Esophagus squamous epithelium (tissue), 5 donors: Measurements from ENCODE around the gene SREBF1. TPM values are rescaled to one million over a fixed set of nuclear protein-coding genes. Genes with fewer than 3 reads are reported as not detected.

Experiments
- DNase-seq: peaks from one replicate; lab custom pipeline; 2025; lab: John Stamatoyannopoulos, UW
- H3K27ac ChIP-seq, 4 donors: fragments of 200-600 bp; sonication (generic); one replicate each; pipeline ENCODE4 v1.5.1; 2016 to 2019; ENCODE audit warnings: mild to moderate bottlenecking in 1 of 4
- H3K27me3 ChIP-seq, 4 donors: fragments of 200-600 bp; sonication (generic); 1 replicate in 3 of 4; 2 replicates in 1 of 4; pipeline versions ENCODE4 v1.5.1 to v1.6.0; 2017 to 2021; ENCODE audit warnings: antibody characterized with exemption in 1 of 4
- H3K36me3 ChIP-seq, 3 donors: fragments of 200-600 bp; sonication (generic); one replicate each; pipeline ENCODE4 v1.5.1; 2016 to 2019
- H3K4me1 ChIP-seq, 3 donors: fragments of 200-600 bp; sonication (generic); one replicate each; pipeline ENCODE4 v1.5.1; 2017 to 2019
- H3K4me3 ChIP-seq, 4 donors: fragments of 200-600 bp; sonication (generic); 1 replicate in 3 of 4; 2 replicates in 1 of 4; pipeline ENCODE4 v1.5.1; 2016 to 2019; ENCODE audit warnings: mild to moderate bottlenecking in 2 of 4, moderate library complexity in 1 of 4
- H3K9me3 ChIP-seq, 3 donors: fragments of 200-600 bp; sonication (generic); one replicate each; pipeline ENCODE4 v1.5.1; 2016 to 2019
- CTCF ChIP-seq, 6 experiments: fragments of 450-650 bp in 4 of 6; fragments of 200-600 bp in 2 of 6; sonication (generic) in 2 of 6; IDR thresholded peaks; one replicate each; pipeline ENCODE4 v1.5.1; 2016 to 2019; ENCODE audit warnings: antibody characterized with exemption in 6 of 6, mild to moderate bottlenecking in 4 of 6, moderate library complexity in 4 of 6
- POLR2A ChIP-seq, 4 donors: fragments of 450-650 bp; IDR thresholded peaks; one replicate each; pipeline ENCODE4 v1.6.1; 2017; ENCODE audit warnings: antibody characterized with exemption in 4 of 4, mild to moderate bottlenecking in 4 of 4, moderate library complexity in 3 of 4
- WGBS, 2 donors: methylation state at CpG; one replicate each; pipeline ENCODE4 v1.1.5; 2018; 5-methylcytosine and 5-hydroxymethylcytosine counted together
- intact Hi-C: fragments of 100-400 bp; cut with DNase I; formaldehyde crosslinking; loops from one replicate; pipeline ENCODE4 v1.15.0; 2022
- total RNA-seq, 4 donors: library from RNA; depleted of rRNA; stranded (reverse); fragments of >200 nt; gene quantifications; one replicate each; pipeline ENCODE4 v1.1.0, GENCODE V29; 2016
- donor health status: DM: yes; HTN: yes; CAD: no.

SREBF1 gene
- total RNA-seq, 4 donors from 2014 or later, result 55.0 to 137 (median 108) TPM

- intact Hi-C loops, result no loop called here
- peaks cover 45 to 89% (median 57%) of the 10 kb centered on the region in 3 donors for H3K4me1 ChIP-seq
- WGBS, 2 donors, result 20 to 80% methylated on average over 1 of the region's 9 CpGs
Measured at GRCh38 chr17:17842111-17842876, 5.5 kb upstream of the SREBF1 start.

GRCh38 chr17:17841601-17842025 is 4.8 kb upstream of the SREBF1 start:
- Histone ChIP-seq H3K4me3 (no peak overlapping the region), H3K27me3 (no peaks in the 10 kb centered on the region), H3K27ac (peak overlapping the region; percentile 97 to 100 (median 98)), H3K36me3 (peaks cover 0 to 13% (median 0%) of the 10 kb centered on the region in 3 donors), H3K9me3 (no peaks in the 10 kb centered on the region), H3K4me1 (peaks cover 52 to 91% (median 62%) of the 10 kb centered on the region in 3 donors)
- no CpG with 5 or more reads among the region's 1 CpG for WGBS, 2 donors
- intact Hi-C loops, result no loop called here
- TF ChIP-seq POLR2A (IDR thresholded peaks at IDR 0.05), result no peak
- no peak for TF ChIP-seq CTCF (IDR thresholded peaks at IDR 0.05)
- DNase-seq, result no peak

More at GRCh38 chr17:17842111-17842876, 5.5 kb upstream of the SREBF1 start:
- TF ChIP-seq CTCF (IDR thresholded peaks at IDR 0.05) (no peak), POLR2A (IDR thresholded peaks at IDR 0.05) (no peak)
- H3K27me3 ChIP-seq, result no peaks in the 10 kb centered on the region
- H3K4me3 ChIP-seq, result peak overlapping the region in 1 of 4 donors; percentile 11
- H3K9me3 ChIP-seq, result no peaks in the 10 kb centered on the region
- H3K27ac ChIP-seq, result peak overlapping the region; percentile 97 to 100 (median 98)
- no peak for DNase-seq
- peaks cover 0 to 20% (median 0%) of the 10 kb centered on the region in 3 donors for H3K36me3 ChIP-seq

- 32 to 41% methylated on average over 4 to 7 of the region's 7 CpGs for WGBS, 2 donors
- Histone ChIP-seq H3K4me3 (peak overlapping the region; percentile 30 to 74 (median 50)), H3K36me3 (peaks cover 0 to 7% (median 0%) of the 10 kb centered on the region in 3 donors), H3K9me3 (no peaks in the 10 kb centered on the region), H3K4me1 (peaks cover 52 to 95% (median 62%) of the 10 kb centered on the region in 3 donors), H3K27me3 (no peaks in the 10 kb centered on the region), H3K27ac (peak overlapping the region; percentile 97 to 100 (median 98))
- no peak for DNase-seq
- TF ChIP-seq POLR2A (IDR thresholded peaks at IDR 0.05), result peak in 1 of 4 donors; percentile 22
- peak in 1 of 6 experiments; percentile 6 for TF ChIP-seq CTCF (IDR thresholded peaks at IDR 0.05)
- intact Hi-C loops, result no loop called here
Measured at GRCh38 chr17:17840751-17841591, 4.2 kb upstream of the SREBF1 start.

GRCh38 chr17:17839791-17840707 is 3.3 kb upstream of the SREBF1 start:
- Histone ChIP-seq H3K9me3 (no peaks in the 10 kb centered on the region), H3K36me3 (no peaks in the 10 kb centered on the region), H3K4me3 (peak overlapping the region; percentile 30 to 74 (median 50)), H3K27me3 (no peaks in the 10 kb centered on the region), H3K4me1 (peaks cover 61 to 96% (median 71%) of the 10 kb centered on the region in 3 donors), H3K27ac (peak overlapping the region; percentile 97 to 100 (median 98))
- intact Hi-C loops, result no loop called here
- peak; percentile 41 for DNase-seq
- WGBS, 2 donors, result 0 to 4% methylated on average over 1 to 22 of the region's 71 CpGs
- TF ChIP-seq CTCF (IDR thresholded peaks at IDR 0.05) (peak in 1 of 6 experiments; percentile 6), POLR2A (IDR thresholded peaks at IDR 0.05) (peak in 3 of 4 donors; percentile 60 to 91 (median 86))
